GM18858 (cell line): ENCODE data around the gene PTPRD.

Experiments
- ATAC-seq: cut with Tn5 transposase; IDR thresholded peaks from one replicate; pipeline ENCODE4 v1.9.1; 2021; ENCODE audit not compliant: unreplicated experiment

PTPRD gene

DNA sequence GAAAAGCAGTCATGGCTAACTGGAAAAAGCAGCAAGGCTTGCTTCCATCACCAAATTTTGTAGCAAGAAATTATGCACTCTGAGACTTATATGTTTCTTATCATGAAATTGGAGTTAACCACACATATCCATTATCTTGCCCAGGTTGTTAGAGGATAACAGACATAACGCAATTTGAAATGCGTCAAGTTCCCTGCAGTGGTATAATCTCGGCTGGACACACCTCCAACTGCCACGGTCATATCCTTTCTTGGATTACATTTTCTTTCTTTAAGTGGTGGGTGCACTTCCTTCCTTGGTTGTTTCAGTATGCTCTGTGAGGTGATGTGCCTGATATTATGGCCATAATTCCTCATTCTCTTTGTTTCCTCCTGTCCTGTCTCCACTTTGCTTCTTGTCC, 2118.2 kb downstream of the PTPRD start:
- no peak for ATAC-seq

DNA sequence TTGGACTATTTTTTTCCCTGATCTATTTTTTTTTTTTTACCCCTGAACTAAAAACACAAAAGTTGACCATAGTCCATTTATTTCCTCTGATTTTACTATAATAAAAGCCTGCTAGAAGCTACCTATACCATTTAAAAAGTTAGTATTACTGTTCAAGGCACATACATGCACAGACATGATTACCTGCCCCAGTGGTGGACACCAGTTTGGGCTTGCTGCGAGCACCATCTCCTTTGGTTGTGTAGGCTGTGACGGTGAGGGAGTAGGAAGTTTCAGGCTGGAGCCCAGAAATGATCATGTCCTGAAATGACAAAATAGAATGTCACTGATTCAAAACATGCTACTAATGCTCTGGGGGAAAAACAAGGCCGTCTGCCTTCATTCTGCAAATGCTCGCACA, 2120.1 kb downstream of the PTPRD start:
- ATAC-seq: no peak

DNA sequence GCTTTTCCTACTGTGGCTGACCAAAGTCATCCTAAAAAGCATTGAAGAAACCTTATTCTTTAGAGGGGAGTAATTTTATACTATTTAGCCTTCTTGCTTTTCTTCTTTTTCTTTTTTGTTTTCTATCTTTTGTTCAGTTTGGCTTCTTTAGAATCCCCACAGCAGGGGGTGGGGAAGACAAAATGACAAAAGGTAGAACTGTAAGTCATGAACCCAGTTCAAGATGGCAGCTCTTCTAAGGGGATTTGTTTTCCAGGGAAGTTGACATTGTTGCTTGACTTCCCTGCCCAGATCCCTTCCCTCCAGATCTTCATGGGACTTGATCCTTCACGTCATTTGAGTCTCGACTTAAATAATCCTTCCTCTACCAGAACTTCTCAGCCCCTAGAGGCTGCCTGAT, 2120.8 kb downstream of the PTPRD start:
- ATAC-seq: no peak

DNA sequence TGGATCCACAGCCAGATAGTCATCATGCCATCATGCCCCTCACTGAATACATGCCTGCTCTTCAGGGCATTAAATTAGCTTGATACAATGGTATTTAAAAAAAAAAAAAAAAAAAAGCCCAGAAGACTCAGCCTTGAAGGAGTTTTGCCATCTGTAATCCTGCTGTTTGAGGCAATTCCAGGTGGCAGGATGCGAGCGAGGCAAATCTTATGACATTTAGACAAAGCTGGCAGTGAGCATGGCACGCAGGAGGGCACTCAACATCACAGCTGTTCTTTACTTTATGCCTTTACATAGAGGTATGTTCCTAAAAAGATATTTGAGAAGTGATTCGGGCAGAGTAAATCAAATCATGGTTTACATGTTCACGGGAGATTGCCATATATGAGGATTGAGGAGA, 2121.2 kb downstream of the PTPRD start:
- no peak for ATAC-seq

DNA sequence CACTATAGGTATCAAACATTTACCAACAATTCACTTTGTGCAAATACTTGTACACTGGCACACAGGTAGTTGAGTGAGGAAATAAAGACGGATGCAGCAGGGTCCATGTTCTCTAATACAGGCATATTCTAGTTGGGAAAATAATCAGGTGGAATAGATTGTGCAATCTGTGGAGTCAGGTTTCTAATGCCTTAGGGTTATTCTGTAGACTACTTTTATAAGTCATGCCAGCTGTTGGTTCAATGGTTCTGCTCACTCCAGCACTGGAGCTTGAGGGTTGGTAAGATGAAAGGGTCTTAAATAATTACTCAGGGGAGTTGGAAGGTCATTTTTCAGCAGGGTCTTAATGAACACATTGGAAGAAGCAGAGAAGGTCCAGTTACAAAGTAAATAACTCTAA, 2123.0 kb downstream of the PTPRD start:
- no peak for ATAC-seq

DNA sequence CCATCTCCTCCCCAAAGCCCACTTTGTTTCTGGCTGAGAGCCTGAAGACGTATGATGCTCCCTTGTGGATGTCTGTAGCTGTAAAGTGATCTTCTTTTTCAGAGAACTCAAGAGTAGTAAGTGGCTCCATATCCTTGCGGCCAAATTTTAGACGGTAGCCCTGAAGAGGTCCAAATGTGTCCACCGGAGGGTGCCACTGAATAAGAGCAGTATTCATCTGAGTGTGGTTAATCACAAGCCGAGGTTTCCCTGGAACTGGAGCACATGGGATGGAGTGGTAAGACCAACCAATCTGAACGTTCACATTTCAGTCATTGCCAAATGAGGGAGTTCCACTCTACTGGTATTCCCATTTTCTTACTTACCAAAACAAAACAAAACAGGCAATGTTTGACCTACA, 2126.7 kb downstream of the PTPRD start:
- ATAC-seq: no peak

DNA sequence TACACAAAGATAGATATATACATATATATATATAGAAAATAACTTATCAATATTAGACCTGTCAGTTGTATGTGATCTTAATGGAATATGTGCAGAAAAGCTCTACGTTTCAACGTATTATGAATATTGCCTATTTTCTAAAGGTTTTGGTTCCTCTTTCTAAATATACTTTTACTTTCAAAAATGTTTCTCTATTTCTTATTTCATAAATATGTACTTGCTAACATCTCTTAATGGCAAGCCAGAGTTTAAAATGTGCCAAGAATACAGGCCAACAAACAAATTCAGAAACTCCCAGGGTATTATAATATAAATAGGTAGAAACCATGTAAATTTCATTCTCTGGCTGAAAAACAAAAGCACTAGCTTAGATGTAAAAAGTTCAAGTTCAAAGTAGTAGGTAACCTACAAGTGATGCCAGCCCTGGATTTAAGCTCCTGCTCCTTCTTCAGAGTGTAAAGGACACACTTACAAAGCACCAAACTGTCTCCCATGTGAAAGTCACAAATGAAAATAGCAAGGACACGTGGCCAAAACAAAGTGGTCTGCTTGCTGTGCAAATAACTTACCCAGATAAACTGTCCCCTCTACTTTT, 2128.1 kb downstream of the PTPRD start:
- peak; percentile 54 for ATAC-seq

DNA sequence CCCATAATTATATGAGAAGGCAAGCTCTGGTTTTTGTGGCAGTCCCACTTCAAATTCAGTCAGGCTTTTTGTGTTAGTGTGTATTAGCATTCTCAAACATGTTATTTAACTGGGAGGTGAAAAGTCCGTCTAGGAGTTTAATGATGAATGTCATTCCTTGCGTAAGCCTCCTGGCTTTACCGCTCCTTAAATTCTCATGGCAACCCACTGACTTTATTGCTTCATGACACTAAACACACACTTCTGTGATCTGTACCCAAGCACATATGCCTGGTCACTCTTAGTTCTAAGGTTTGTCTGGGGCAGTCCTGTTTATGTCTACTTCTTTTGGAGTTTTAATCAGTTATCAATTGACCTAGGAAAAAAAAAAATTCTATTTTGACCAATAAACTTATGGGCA, 2135.4 kb downstream of the PTPRD start:
- no peak for ATAC-seq

DNA sequence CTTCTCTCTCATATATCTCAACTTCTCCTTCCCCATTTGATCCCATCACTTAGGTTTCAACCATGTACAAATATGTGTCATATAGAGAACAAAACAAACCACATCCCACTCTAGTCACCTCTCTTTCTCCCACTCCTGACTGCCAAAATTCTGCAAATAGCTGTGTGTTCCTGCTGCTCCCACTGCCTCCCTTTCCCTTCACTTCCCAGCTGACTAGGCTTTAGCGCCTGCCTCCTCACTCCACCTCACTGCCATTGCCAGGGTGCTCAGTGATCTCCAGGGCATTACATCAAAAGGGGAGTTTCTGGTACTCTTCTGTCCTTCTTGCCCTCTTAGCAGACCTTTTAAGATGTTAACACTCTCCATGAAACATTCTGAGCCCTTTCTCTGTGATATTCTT, 2137.9 kb downstream of the PTPRD start:
- ATAC-seq: no peak

DNA sequence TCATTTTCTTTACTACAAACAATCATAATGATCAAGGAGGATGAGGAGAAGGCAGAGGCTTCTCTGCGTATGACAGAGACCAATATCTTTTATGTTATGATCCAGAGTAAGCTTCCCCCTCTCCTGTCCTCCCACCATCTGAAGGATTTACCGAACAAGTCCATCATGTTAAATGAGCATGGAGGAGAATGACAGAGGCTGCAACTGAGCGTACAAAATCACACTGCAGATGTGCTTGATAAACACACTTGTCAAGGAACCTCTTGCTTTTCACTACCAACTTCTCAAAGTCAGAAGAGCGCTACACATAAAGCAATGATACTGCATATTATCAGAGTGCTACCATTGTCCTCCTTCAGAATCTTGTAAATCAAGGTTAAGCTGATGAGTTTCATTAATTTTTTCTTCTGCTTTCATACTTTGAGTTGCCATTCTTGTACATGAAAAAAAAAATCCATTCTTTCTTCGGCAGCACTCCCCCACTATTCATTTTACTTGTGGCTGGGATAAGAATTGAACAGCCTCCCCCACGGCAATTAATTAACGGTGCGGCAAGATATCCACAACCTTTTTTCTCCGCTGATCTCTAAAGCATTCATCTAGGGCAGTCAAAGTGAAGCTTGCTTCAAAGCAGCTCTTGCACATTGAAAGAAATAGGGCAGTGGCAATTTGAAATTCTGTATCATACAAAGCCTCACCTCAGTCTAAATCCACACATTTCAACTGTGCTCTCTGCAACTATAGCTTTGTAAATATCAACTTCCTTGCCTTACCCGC, 2139.4 kb downstream of the PTPRD start:
- no peak for ATAC-seq

DNA sequence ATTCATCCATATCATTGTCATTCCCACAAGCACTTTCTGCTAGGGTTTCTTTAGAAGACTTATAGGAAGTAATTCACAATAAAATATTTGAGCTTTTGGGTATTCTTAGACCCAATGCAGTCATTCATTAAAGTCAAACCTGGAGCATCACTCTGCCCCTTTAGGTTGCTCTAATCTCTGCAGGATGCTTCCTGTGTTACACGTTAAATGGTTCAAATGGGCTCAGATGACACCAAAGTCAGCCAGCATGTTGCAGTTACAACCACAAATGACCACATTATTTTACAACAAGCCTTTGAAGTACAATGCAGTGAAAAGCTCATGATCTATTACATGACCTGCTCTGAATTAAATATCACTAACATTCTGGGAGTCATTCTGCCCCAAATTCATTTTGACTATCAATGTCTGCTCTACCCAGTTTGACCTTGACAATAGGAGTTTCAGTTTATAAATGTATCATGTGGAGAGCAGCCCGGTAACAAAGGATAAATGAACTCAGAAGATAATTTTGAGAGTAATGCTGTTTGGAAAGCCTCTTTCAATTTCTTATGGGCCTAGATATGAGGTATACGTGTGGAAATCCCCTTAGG, 2144.7 kb downstream of the PTPRD start:
- ATAC-seq: no peak

DNA sequence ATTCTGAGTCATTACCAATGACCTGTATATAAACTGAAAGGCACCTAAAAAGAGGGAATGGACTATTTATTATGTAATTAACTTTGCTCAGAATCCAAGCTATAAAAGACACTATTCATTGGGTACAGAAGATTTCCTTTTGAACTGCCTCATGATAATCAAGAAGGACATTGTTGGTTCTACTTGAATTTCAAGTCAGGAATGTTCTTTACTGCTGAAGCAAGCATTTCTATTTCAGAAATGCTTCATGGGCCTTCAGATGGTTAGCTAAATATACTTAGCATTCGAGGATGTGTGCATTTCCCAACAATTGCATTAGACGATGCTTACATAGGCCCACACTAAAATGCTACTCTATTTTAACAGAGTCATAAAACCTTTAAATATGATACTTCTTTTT, 2155.0 kb downstream of the PTPRD start:
- no peak for ATAC-seq

DNA sequence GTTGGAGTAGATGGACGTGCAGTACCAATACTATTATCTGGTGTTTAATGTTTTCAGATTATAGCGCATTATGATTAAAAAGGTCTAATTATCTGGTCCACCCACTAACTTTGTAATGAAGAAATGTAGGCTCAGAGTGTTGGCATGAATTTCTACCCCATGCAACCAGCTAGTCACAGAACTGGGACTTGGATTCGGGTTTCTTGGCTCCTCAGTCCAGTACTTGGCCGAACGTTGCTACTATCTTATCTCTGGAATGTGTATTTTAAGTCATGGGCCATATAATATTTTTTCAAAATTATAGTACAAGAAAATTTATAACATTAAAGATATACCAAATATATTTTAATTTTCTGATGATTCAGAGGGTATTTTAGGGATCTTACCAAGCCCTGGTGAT, 2155.7 kb downstream of the PTPRD start:
- ATAC-seq: no peak

DNA sequence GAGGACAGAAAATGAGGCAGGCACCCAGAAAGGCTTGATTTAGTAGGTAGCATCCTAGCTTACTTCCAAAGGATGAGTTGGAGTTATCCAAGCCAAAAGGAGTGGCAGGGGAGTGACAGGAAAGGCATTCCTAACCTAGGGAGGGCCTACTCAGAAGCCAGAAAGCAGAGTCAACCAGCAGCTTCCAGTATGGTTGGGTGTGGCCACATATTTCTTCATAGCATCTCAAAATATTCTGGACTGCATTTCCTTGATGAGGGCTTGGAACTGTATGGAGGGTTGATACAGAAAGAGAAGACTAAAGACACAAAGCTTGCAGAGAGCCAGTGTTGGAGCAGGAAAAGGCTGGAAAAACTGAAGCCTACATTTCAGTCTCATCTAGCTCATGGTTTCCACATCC, 2156.5 kb downstream of the PTPRD start:
- ATAC-seq: no peak

DNA sequence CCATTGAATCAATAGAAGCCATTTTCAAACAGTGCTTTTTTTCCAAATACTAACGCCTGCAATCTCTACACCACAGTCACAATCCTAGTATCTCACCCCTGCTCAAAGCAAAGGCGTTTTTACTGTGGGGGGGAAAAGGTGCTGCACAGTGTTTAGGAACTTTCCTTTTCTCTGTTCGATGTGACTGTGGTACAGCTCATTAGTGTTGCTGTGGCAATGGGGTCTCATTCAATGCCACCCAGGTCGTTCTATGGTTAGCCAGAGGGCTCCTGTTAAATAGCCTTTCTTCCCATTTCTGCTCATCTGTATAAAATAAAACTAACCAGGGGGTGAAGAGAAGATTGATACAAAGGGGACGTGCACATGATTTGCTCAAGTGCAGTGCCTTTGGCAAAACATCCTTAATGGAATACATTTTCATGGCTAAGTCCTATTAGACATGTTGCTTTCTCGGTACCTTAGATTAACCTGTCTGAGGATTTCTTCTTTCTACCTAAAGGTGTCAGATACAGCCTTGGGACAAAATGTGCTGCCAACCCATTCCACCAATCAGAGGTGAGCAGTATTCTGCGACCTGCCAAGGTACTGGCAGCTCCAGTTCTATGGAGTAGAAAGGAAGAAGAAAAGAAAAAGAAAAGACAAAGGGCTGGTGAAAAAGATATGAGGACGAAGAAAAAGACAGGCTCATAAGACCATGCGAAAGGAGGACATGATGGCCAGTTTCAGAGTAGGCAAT, 2161.8 kb downstream of the PTPRD start:
- ATAC-seq: no peak

DNA sequence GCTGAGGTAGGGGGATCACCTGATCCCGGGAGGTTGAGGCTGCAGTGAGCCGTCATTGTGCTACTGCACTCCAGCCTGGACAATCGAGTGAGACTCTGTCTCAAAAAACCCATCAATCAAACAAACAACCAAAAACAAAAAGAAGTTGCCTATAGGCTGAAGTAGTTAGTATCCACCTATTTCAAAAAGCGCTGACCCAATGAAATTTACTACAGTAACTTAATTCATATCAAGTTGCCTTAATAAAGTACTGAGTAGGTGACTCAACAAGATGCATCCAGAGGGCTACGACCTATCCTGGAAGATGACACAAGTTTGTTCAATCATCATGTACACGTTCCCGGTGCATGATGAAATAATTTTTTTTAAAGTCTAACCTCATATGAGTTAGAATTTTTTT, 2164.6 kb downstream of the PTPRD start:
- ATAC-seq: no peak

DNA sequence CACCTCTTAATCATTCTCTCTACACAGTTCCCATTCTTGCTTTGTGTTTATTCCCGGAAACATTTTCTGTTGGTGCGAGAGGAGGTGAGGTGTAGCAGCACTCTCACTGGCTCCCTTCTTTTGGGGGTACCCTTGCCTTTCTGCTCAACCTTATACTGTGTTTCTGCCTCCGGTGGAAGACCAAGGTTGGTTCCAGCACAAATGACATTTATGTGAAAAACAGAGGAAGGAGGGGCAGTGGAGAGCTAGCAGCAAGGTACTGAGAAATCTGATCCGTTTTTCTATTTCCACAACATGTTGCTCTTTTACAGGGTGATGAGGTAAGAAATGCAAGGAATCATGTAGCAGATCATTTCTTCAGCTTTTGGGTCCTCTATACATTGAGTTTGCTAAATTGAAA, 2165.2 kb downstream of the PTPRD start:
- ATAC-seq: no peak

DNA sequence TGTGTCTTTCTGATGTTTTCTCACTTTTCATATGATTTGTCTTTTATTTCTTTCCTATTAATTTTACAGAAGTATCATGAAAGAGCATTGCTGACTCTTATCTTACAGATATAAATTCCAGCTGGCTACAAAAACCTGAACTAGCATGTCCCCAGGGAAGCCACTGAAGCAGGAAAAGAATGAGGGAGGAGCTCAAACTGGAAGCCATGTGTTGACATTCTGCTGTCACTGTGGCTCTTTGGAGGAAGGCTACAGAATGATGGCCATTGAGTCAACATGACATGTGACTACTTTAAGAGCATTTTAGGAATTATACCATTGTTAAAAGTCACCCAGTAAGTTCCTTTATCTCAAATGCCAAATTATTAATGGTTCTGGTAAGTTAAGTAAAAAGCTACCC, 2174.9 kb downstream of the PTPRD start:
- no peak for ATAC-seq

DNA sequence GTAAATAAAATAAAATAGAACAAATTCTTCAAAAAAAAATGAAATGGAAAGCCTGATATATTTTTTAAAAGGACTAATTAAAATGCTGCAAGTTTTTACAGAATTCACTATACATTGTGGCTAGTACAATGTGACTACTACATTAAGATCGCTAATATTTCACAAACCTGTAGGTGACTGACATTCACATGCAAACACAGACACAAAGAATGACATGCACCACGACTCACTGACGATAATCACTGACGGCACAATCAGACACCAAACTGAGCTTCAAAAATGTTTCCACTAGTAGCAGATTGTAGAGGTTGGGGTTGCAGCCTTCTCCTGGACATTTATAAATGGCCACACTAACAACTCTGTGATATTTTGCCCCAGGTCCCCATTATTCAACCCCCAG, 2175.5 kb downstream of the PTPRD start:
- ATAC-seq: no peak

DNA sequence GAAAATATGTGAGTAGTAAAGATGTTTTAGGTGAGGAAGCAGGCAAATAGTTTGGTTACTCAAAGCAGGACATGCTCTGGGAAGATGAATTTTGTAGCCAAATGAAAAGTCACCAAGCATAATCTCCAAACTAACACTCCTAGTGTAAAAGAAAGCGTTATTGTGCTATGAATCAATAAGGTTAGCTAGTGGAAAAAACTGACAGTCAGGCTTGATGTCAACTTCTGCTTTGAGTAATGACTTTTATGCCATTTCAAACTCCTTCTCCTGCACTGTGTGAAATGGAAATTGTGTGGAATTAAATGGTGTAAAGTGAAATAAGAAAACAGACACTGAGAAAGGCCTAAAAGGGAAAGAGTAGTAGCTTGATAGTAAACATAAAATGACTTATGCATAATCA, 2176.0 kb downstream of the PTPRD start:
- ATAC-seq: no peak

DNA sequence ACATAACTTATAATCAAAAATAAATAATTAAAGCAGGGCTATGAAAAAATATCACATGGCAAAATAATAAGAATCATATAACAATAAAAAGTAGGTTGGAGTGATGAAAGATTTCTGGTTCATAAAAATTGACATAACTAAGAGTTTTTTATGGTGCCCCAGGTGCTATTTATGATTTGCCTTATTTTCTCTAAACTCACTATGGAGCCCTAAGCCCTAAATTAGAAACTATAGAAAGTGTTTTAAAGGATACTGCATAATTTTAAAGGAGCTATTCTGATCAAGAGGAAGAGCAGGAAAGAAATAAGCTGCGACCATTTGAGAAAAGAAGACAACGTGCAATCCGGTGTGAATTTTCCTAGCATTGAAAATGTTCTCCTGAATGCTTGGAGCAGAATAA, 2178.2 kb downstream of the PTPRD start:
- no peak for ATAC-seq

DNA sequence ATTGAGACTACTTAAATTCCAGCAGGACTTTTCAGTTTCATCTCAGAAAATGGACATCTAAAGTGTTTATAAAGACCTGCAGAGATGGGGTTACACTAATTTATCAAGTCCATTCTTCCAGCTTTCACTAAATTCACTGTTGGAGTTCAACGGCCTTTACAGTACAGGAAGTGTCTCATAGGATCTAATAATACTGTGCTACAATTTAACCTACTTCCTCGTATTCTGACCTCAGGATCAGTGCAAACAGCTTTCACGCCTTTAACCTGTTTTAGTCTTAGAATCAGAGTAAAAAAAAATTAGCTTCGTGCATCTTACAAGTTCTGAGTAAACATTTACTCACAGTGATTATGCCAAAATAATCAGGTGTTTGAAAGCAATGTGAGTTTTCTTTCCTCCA, 2180.6 kb downstream of the PTPRD start:
- ATAC-seq: no peak
